GM12875 (cell line): ENCODE results near the gene RPL36A.

Experiments used
- H3K4me3 ChIP-seq: one replicate; pipeline ENCODE4 v1.5.1; 2011; ENCODE audit warnings: low read depth, low read length, control low read depth
- TF ChIP-seq, protein P1 (sequence below): IDR thresholded peaks from 2 replicates; pipeline ENCODE4 v1.5.1; 2011; ENCODE audit warnings: low read depth, mild to moderate bottlenecking, control low read depth, inconsistent platforms, low read length, moderate library complexity, borderline replicate concordance; ENCODE audit not compliant: insufficient read depth

RPL36A gene

DNA sequence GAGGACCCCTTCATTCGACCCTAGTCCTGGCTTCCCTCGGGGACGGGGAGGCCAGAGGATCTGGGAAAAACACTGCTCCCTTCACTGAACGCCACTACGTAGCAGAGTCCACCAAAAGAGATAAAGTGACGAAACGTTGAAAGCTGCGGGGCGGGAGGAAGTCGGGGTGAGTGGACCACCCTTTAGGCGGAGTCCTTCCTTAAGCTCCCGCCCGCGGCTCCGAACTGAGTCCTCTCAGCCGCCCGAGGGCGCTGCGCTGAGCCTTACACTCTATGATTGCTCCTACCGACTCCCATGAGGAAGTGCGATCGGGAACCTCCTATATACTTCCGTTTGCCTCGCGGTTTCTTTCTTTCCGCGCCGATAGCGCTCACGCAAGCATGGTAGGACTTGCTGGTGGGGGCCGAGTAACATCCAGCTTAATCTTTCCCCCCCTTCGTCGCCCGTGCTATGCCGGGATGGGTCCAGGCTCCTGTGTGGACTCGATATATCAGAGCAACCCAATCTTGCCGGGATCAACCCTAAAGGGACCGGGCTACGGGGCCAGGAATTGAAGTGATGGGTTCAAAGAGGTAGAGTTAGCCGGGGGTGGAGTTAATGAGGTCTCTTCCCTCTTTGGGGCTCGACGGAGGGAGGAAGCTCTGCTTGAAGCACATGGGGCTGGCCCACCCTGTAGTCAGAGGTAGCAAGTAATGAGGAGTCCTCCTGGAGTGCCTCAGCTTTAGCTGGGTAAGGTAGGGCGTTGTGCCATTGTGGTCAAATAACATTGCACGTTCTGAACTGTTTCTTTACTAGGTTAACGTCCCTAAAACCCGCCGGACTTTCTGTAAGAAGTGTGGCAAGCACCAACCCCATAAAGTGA is at the start of gene RPL36A:
Gene RPL36A, plus strand, starts transcription at position 348 of the 862 bp plus-strand sequence. Its CDS starts 33 bp downstream, at position 381.
- TF ChIP-seq, protein P1, sequence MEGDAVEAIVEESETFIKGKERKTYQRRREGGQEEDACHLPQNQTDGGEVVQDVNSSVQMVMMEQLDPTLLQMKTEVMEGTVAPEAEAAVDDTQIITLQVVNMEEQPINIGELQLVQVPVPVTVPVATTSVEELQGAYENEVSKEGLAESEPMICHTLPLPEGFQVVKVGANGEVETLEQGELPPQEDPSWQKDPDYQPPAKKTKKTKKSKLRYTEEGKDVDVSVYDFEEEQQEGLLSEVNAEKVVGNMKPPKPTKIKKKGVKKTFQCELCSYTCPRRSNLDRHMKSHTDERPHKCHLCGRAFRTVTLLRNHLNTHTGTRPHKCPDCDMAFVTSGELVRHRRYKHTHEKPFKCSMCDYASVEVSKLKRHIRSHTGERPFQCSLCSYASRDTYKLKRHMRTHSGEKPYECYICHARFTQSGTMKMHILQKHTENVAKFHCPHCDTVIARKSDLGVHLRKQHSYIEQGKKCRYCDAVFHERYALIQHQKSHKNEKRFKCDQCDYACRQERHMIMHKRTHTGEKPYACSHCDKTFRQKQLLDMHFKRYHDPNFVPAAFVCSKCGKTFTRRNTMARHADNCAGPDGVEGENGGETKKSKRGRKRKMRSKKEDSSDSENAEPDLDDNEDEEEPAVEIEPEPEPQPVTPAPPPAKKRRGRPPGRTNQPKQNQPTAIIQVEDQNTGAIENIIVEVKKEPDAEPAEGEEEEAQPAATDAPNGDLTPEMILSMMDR = peak; percentile 76
- peak within 1 kb of the TSS; percentile 70 for H3K4me3 ChIP-seq

GRCh38 chrX:101347859-101348451 is 42.9 kb upstream of the RPL36A start:
- peak overlapping the region; percentile 76 for H3K4me3 ChIP-seq
- TF ChIP-seq, protein P1 = no peak

GRCh38 chrX:101348452-101349192 is 42.2 kb upstream of the RPL36A start, which contains the start of gene TIMM8A:
Gene TIMM8A (minus strand): TSS chrX:101348742. CDS start chrX:101348664, 78 bp downstream.
- TF ChIP-seq, protein P1 = no peak
- H3K4me3 ChIP-seq = peak within 1 kb of the TSS; percentile 76

GRCh38 chrX:101349193-101349562 is 41.6 kb upstream of the RPL36A start:
- H3K4me3 ChIP-seq = peak overlapping the region; percentile 76
- TF ChIP-seq, protein P1 = no peak

DNA sequence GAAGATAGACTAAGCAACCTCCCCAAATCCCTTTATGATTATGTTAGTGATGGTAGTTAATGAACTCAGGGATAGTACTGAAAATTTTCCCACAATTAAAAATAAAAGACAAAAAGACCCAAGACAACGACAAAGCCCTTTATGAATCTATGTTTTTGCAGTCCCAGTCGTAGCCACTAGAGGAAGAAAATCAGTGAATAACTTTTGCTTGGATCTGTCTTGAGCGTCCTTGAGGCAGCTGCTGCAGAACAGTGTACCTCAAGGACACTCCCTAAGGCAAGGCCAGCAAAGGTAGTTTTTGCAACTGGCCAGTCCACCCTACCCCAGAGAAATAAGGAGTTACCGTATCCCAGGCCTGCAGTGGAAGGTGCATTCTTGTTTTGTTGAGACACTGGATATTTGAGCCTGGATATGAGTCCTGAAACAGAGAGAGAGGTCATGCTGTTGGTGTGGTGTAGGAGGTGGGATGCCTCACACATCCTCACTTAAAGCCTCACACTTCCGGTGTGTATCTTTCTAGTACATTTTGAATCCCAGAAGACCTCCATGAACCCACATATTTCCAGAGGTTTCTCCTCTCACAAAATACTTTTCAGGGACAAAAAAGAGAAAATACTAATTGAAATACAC is 33.5 kb upstream of the RPL36A start:
- TF ChIP-seq, protein P1 = peak; percentile 35; the same call in 1 of the 2 replicates
- H3K4me3 ChIP-seq = no peak overlapping the region

- H3K4me3 ChIP-seq = no peak overlapping the region
- TF ChIP-seq, protein P1 = no peak
Observed at GRCh38 chrX:101359966-101360365, 30.8 kb upstream of the RPL36A start.
